Uterus (tissue), 4 donors: ENCODE data around the gene C21orf91. TPM values are rescaled to one million over a fixed set of nuclear protein-coding genes. Genes with fewer than 3 reads are reported as not detected.
A peak's percentile ranks its signal among the peaks of the same experiment; 100 is the strongest.

Experiments
- DNase-seq, 2 donors: peaks; one replicate each; pipeline ENCODE4 v3.0.0-alpha.2; 2019 to 2020
- H3K27ac ChIP-seq, 2 donors: fragments of 200-600 bp; sonication (generic); 1 replicate in 1 of 2; 2 replicates in 1 of 2; pipeline ENCODE4 v1.5.1; 2016 to 2018
- H3K27me3 ChIP-seq, 2 donors: fragments of 200-600 bp; sonication (generic); one replicate each; pipeline ENCODE4 v1.5.1; 2018 to 2019; ENCODE audit warnings: control low read depth in 1 of 2
- H3K36me3 ChIP-seq, 2 donors: fragments of 200-600 bp; sonication (generic); one replicate each; pipeline ENCODE4 v1.5.1; 2019; ENCODE audit warnings: control low read depth in 1 of 2
- H3K4me1 ChIP-seq, 2 donors: fragments of 200-600 bp; sonication (generic); one replicate each; pipeline ENCODE4 v1.5.1; 2018 to 2019; ENCODE audit warnings: control low read depth in 1 of 2
- H3K4me3 ChIP-seq, 2 donors: fragments of 200-600 bp; sonication (generic); 1 replicate in 1 of 2; 2 replicates in 1 of 2; pipeline ENCODE4 v1.5.1; 2018 to 2019; ENCODE audit warnings: mild to moderate bottlenecking in 1 of 2
- H3K9me3 ChIP-seq, 2 donors: fragments of 200-600 bp; sonication (generic); one replicate each; pipeline ENCODE4 v1.5.1; 2019; ENCODE audit warnings: control low read depth in 1 of 2
- POLR2A ChIP-seq, 2 donors: fragments of 450-650 bp; IDR thresholded peaks; one replicate each; pipeline ENCODE4 v1.6.1; 2016; ENCODE audit warnings: antibody characterized with exemption in 2 of 2, mild to moderate bottlenecking in 1 of 2, moderate library complexity in 1 of 2
- intact Hi-C: fragments of 100-400 bp; cut with DNase I; formaldehyde crosslinking; loops from one replicate; pipeline ENCODE4 v1.15.1; 2023; ENCODE audit warnings: low total_unique reads
- total RNA-seq, 4 donors: library from RNA; depleted of rRNA in 3 of 4; stranded (reverse); fragments of >200 nt in 3 of 4; gene quantifications; one replicate each; pipeline versions ENCODE4 v1.1.0 to v1.2.4, GENCODE V29; 2014 to 2023
- TF ChIP-seq, protein P1 (sequence below), 4 experiments: fragments of 200-600 bp in 2 of 4; fragments of 450-650 bp in 2 of 4; sonication (generic) in 2 of 4; IDR thresholded peaks; one replicate each; pipeline ENCODE4 v1.5.1; 2016 to 2019; ENCODE audit warnings: antibody characterized with exemption in 4 of 4, mild to moderate bottlenecking in 2 of 4, moderate library complexity in 1 of 4
- donor health status: DM: yes; HTN: yes; CAD: no.

C21orf91 gene
- total RNA-seq, 4 donors from 2014 or later: 21.5 to 68.4 (median 30.3) TPM

DNA sequence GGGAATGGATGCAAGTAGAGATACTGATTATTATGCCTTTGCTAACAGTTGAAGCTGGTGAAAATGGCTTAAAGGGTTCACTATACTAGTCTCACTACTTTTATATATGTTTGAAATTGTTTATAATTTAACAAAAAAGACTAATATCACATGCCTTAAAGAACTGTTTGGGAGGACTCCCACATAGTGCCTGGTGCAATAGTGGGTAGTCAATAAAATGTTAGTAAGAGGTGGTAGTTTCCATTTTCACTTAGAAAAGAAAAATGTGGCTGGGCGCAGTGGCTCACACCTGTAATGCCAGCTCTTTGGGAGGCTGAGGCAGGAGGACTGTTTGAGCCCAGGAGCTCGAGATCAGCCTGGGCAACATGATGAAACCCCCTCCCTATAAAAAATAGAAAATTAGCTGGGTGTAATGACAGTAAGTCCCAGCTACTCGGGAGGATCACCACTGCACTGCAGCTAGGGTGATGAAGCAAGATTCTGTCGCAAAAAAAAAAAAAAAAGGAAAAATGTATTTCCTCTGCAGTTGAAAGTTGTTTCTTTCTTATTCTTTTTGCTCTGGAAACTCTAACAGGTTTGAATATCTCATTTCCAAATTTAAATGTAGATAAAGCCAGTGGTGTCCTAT lies 24.5 kb downstream of the C21orf91 start:
- intact Hi-C loops: no loop called here
- no peak for TF ChIP-seq POLR2A (IDR thresholded peaks at IDR 0.05)
- TF ChIP-seq, protein P1, sequence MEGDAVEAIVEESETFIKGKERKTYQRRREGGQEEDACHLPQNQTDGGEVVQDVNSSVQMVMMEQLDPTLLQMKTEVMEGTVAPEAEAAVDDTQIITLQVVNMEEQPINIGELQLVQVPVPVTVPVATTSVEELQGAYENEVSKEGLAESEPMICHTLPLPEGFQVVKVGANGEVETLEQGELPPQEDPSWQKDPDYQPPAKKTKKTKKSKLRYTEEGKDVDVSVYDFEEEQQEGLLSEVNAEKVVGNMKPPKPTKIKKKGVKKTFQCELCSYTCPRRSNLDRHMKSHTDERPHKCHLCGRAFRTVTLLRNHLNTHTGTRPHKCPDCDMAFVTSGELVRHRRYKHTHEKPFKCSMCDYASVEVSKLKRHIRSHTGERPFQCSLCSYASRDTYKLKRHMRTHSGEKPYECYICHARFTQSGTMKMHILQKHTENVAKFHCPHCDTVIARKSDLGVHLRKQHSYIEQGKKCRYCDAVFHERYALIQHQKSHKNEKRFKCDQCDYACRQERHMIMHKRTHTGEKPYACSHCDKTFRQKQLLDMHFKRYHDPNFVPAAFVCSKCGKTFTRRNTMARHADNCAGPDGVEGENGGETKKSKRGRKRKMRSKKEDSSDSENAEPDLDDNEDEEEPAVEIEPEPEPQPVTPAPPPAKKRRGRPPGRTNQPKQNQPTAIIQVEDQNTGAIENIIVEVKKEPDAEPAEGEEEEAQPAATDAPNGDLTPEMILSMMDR (IDR thresholded peaks at IDR 0.05): no peak
- Histone ChIP-seq H3K27me3 (no peaks in the 10 kb centered on the region), H3K36me3 (no peaks in the 10 kb centered on the region), H3K27ac (peak overlapping the region in 1 of 2 donors; percentile 69), H3K9me3 (no peaks in the 10 kb centered on the region), H3K4me1 (peaks cover 0 to 5% of the 10 kb centered on the region in 2 donors), H3K4me3 (no peak overlapping the region)
- DNase-seq: no peak

DNA sequence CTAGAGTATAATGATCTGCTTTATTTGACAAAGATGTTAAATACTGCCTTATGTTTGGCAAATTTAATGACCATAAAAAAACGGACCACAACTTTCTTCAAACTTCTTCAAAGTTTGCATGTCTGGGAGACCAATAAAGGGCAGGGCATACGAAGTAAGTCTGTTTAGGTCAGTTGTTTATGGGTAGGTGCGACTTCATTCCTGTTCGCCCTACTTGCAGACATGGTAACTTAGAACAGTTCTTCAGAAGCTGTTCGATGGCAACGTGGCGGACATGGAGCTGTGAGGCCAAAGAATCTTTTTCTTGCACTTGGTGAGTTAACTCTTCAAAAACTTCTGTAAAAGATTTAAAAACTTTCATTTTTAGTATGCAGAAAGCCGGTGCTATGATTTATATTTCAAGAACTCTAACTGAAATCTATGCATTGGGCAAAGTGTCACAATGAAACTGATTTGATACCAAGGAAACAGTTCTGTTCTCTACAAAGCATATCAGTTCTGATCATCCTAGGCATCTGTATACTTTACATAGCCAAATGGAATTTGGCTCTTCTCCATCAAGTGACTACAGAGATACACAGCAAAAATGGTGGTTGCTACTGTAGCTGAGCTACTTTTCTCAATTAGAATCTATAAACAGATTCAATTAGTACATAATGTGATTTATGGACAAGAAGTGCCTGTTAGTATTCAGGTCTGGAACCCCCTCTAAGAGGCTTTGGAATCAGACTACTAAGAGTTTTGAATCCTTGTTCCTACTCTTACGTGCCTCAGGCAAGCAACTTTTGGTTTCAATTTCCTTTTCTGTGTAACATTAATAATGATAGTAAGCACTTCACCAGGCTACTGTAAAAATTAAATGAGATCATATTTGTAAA lies 25.7 kb downstream of the C21orf91 start:
- Histone ChIP-seq H3K4me1 (peaks cover 0 to under 1% of the 10 kb centered on the region in 2 donors), H3K4me3 (peak overlapping the region; percentile 3 to 14), H3K36me3 (no peaks in the 10 kb centered on the region), H3K27ac (peak overlapping the region; percentile 15 to 69), H3K9me3 (no peaks in the 10 kb centered on the region), H3K27me3 (no peaks in the 10 kb centered on the region)
- intact Hi-C loops: no loop called here
- DNase-seq: no peak
- no peak for TF ChIP-seq POLR2A (IDR thresholded peaks at IDR 0.05)
- TF ChIP-seq, protein P1 (IDR thresholded peaks at IDR 0.05): no peak

DNA sequence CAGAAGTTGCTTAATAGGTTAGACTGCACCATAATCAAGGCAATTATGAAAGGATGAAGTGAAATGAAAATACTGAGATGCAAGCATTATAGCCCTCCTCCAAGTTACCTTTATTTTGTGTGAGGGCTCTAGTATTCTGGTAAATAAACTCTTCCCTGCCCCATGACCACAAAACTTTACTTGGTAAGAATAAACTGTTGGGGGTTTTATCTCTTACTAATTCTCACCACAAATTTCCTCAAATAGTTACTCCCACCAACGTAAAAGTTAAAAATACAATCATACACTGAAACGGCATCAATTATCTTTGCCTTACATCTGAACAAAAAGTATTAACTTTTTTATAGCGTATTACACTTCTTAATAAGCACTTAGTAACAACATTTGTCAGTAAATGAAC lies 29.5 kb downstream of the C21orf91 start:
- no peak overlapping the region for H3K27ac ChIP-seq
- TF ChIP-seq POLR2A (IDR thresholded peaks at IDR 0.05): no peak
- TF ChIP-seq, protein P1 (IDR thresholded peaks at IDR 0.05): no peak
- H3K4me3 ChIP-seq: no peak overlapping the region
- H3K9me3 ChIP-seq: no peaks in the 10 kb centered on the region
- intact Hi-C loops: no loop called here
- no peaks in the 10 kb centered on the region for H3K4me1 ChIP-seq
- no peaks in the 10 kb centered on the region for H3K27me3 ChIP-seq
- no peaks in the 10 kb centered on the region for H3K36me3 ChIP-seq
- no peak for DNase-seq

DNA sequence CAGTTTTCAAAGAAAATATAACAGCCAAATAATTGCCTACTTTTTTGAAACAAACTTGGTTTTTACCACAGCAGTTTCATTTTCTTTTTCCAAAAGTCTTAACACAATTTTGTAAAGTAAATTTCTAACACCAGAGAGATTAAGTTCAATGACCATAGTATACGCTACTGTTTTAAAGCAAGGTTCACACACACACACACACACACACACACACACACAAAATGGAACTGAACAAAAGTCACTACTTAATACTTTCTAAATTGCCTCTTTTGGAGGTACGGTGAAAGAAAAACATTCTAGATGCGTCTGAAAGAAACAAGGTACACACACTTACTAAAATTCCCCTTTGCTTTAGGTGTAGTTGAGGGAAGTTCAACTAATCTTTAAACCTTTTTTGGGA lies 30.1 kb downstream of the C21orf91 start:
- Histone ChIP-seq H3K36me3 (no peaks in the 10 kb centered on the region), H3K4me1 (no peaks in the 10 kb centered on the region), H3K9me3 (no peaks in the 10 kb centered on the region), H3K27ac (no peak overlapping the region), H3K4me3 (no peak overlapping the region), H3K27me3 (no peaks in the 10 kb centered on the region)
- no peak for DNase-seq
- intact Hi-C loops: no loop called here
- TF ChIP-seq, protein P1 (IDR thresholded peaks at IDR 0.05): no peak
- TF ChIP-seq POLR2A (IDR thresholded peaks at IDR 0.05): no peak

DNA sequence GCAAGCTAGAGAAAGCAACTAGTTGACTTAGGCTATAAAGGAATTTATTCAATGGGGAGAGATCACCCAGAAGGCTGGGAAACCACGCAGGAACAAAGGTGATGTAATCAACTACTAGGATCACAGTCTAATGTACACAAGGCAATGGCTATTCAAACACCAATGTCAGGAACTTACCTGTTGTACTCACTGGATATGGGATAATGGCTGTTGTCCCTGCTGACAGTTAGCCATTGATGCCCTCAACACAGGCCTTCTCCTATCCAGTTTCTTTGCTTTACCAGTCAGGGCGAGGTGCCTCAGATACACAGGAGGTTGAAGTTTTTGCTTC lies 32.3 kb downstream of the C21orf91 start:
- no peaks in the 10 kb centered on the region for H3K36me3 ChIP-seq
- no peak overlapping the region for H3K4me3 ChIP-seq
- TF ChIP-seq POLR2A (IDR thresholded peaks at IDR 0.05): no peak
- TF ChIP-seq, protein P1 (IDR thresholded peaks at IDR 0.05): no peak
- H3K27ac ChIP-seq: no peak overlapping the region
- H3K4me1 ChIP-seq: no peaks in the 10 kb centered on the region
- H3K27me3 ChIP-seq: no peaks in the 10 kb centered on the region
- intact Hi-C loops: no loop called here
- no peaks in the 10 kb centered on the region for H3K9me3 ChIP-seq
- DNase-seq: no peak
